Activated CD4-positive, alpha-beta T cell treated with anti-CD3 and anti-CD28 coated beads, Interleukin-2, amount 10 ng/mL, durations not matched to agents 24 days and 14 days (primary cell): Measurements from ENCODE around the gene MYL3. TPM values are rescaled to one million over a fixed set of nuclear protein-coding genes. Genes with fewer than 3 reads are reported as not detected.

Source experiments
- DNase-seq: peaks from one replicate; pipeline ENCODE4 v3.0.0; 2022
- H3K27ac Mint-ChIP-seq: one replicate; pipeline ENCODE4 v1.8.0; 2022; ENCODE audit warnings: mild to moderate bottlenecking, mixed read lengths
- H3K27me3 Mint-ChIP-seq: one replicate; pipeline ENCODE4 v1.8.0; 2022; ENCODE audit warnings: mixed read lengths
- H3K36me3 Mint-ChIP-seq: one replicate; pipeline ENCODE4 v1.8.0; 2022; ENCODE audit warnings: low read depth, mild to moderate bottlenecking, mixed read lengths
- H3K4me1 Mint-ChIP-seq: one replicate; pipeline ENCODE4 v1.8.0; 2021; ENCODE audit warnings: mixed read lengths
- H3K4me3 Mint-ChIP-seq: one replicate; pipeline ENCODE4 v1.8.0; 2022; ENCODE audit warnings: mild to moderate bottlenecking, moderate library complexity, mixed read lengths
- H3K9me3 Mint-ChIP-seq: one replicate; pipeline ENCODE4 v1.8.0; 2021; ENCODE audit warnings: mixed read lengths
- intact Hi-C: fragments of 100-400 bp; cut with micrococcal nuclease; formaldehyde crosslinking; loops from one replicate; pipeline ENCODE4 v1.15.1; 2023
- total RNA-seq: library from RNA; stranded (reverse); gene quantifications from 2 replicates; pipeline ENCODE4 v1.2.3, GENCODE V29; 2022

The MYL3 gene
- total RNA-seq, 1 donor from 2014 or later, result not detected

DNA sequence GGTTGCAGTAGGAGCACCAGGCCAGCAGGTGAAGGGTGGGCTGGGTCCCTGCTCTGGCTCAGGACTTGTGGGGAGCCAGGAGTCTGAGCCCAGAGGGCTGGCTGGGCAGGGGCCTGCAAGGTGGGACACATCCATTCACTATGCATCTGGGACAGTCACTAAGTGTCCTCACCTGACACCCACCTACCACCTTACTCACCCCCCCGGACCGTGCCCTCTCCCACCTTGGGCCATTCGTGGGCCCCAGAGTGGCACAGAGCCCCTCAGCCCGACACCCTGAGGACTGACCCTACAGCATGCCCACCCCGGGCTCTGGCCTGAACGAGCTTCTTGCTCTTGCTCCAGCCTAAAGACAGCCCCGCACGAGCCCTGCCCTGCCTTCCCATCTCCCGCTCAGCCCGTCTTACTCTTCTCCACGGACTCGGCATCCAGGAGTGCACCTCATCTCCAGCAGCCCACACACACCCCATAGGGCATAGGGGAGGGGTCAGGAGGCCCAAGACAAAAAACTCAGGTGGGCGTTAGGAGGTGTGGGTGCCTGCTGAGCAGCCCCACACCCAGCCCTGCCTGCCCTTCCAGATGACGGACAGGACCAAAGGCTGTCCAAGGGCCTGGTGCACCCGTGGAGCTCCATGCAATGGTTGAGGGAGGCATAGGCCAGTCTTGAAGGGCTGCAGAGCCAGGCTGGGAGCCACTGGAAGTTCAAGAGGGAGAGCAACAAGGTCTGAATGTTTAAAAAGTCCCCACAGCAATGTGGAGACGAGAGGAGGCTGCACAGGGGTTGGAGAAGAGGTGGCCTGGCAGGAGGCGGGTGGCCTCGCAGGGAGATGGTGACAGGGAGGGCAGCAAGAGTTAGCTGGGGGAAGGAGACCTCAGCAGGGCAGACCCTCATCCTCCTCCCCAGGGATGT is 41.3 kb upstream of the MYL3 start:
- H3K27me3 Mint-ChIP-seq, result no peaks in the 10 kb centered on the region
- no peaks in the 10 kb centered on the region for H3K9me3 Mint-ChIP-seq
- intact Hi-C loops, result loop anchor here (10.0 kb wide), 1 partner anchor 420 kb away; no protein-coding TSS in a partner anchor
- H3K4me1 Mint-ChIP-seq, result peaks cover 3% of the 10 kb centered on the region
- H3K4me3 Mint-ChIP-seq, result no peak overlapping the region
- H3K36me3 Mint-ChIP-seq, result no peaks in the 10 kb centered on the region
- DNase-seq, result no peak
- no peak overlapping the region for H3K27ac Mint-ChIP-seq

DNA sequence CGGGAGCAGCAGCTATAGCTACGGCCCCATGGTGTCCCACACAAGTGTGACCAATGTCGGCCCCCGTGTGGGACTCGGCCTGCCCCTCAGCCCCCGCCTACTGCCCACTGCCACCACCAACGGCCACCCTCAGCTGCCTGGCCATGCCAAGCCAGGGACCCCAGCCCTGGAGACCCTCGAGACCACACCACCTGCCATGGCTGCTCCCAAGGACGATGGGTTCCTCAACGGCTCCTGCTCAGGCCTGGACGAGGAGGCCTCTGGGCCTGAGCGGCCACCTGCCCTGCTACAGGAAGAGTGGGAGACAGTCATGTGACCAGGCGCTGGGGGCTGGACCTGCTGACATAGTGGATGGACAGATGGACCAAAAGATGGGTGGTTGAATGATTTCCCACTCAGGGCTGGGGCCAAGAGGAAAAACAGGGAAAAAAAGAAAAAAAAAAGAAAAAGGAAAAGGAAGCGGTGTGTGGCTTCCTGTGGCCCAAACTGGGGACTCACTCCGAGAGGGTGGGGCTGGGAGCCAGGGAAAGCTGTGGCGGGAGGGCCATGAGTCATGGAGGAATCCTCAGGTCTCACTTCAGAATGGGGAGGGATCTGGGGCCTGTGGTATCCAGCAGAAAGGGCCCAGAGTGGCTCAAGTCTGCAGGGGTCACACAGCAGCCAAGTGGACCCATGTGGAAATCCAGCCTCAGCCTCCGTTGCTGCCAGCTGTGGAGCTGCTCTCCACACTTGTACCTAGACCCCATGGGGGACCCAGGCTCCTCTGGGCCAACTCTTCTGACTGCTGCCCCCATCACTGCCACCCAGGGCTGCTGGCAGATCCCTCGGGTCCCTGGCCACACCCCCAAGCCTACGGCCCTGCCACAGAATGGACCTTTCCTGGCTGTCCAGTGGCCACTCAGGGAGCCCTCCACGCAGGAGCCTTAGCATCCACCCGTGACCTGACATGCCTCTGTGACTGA is 40.4 kb upstream of the MYL3 start:
- no peaks in the 10 kb centered on the region for H3K9me3 Mint-ChIP-seq
- no peak overlapping the region for H3K27ac Mint-ChIP-seq
- H3K27me3 Mint-ChIP-seq, result peaks cover 6% of the 10 kb centered on the region
- no peaks in the 10 kb centered on the region for H3K4me1 Mint-ChIP-seq
- intact Hi-C loops, result loop anchor here (10.0 kb wide), 1 partner anchor 419 kb away; no protein-coding TSS in a partner anchor
- H3K36me3 Mint-ChIP-seq, result no peaks in the 10 kb centered on the region
- DNase-seq, result no peak
- no peak overlapping the region for H3K4me3 Mint-ChIP-seq

DNA sequence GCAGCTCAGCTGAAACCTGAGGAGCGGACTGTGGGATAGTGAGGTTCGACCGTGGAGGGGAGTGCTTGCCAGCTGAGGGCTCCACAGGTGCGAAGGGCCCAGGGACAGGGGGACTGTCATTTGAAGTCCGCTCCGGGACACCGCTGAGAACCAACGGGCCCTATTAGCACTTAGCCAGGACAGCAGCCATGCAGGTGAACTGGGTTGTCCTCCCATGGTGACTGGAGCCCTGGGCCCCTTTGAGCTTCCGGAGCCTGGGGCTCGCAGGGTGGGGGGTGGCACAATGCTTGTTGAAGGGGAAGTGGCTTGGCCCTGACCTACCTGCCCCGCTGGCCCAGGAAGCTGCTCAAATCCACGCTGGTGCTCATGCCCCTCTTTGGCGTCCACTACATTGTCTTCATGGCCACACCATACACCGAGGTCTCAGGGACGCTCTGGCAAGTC is 39.0 kb upstream of the MYL3 start:
- H3K36me3 Mint-ChIP-seq, result no peaks in the 10 kb centered on the region
- H3K27me3 Mint-ChIP-seq, result peaks cover 15% of the 10 kb centered on the region
- H3K4me1 Mint-ChIP-seq, result no peaks in the 10 kb centered on the region
- no peak overlapping the region for H3K27ac Mint-ChIP-seq
- no peak overlapping the region for H3K4me3 Mint-ChIP-seq
- no peak for DNase-seq
- intact Hi-C loops, result loop anchor here (10.0 kb wide), 1 partner anchor 417 kb away; no protein-coding TSS in a partner anchor
- no peaks in the 10 kb centered on the region for H3K9me3 Mint-ChIP-seq

DNA sequence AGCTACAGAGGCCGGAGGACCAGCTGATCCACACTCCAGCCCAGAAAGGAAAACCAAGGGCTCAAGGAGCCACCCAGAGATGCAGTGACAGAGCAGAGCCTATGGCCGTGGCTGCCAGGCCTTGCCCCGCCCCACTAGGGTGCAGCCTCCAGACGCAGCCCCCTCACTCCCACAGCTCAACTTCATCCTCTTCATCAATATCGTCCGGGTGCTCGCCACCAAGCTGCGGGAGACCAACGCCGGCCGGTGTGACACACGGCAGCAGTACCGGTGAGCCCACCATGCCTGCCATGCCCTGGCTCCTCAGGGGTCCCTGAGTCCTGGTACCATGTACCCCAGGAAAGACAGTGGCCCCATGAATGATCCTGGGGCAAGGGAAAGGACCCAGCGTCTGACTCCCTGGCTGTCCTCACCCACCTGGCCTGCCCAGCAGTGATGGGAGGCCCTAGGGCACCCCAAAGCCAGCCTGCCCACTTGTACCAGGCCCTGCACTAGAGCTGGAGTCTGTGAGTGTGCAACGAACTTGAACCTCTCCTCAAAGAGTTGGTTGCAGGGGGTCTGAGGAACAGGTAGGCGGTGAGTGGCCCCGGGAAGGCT is 38.4 kb upstream of the MYL3 start:
- no peaks in the 10 kb centered on the region for H3K36me3 Mint-ChIP-seq
- H3K4me1 Mint-ChIP-seq, result no peaks in the 10 kb centered on the region
- intact Hi-C loops, result loop anchor here (10.0 kb wide), 1 partner anchor 417 kb away; no protein-coding TSS in a partner anchor
- no peak overlapping the region for H3K27ac Mint-ChIP-seq
- no peaks in the 10 kb centered on the region for H3K9me3 Mint-ChIP-seq
- no peak for DNase-seq
- H3K4me3 Mint-ChIP-seq, result no peak overlapping the region
- H3K27me3 Mint-ChIP-seq, result peaks cover 15% of the 10 kb centered on the region

DNA sequence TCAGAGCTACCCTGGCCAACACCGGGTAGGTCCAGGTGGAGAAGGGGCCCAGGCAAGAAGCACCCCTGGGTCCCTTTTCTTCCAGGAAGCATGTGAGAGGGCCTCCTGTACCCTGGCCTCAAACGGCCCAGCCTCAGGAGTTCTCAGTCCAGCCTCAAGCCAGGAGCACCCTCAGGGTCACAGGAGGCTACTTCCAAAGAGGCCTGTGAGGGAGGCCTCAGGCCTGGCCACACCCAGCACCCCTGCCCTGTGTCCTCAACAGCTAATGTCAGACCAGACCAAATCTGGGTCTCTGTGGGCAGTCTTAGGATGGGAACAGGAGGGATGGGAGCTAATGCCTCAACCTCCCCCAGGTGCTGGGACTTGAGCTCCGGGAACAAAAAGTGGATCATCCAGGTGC is 37.8 kb upstream of the MYL3 start:
- Mint-ChIP-seq H3K27me3 (peaks cover 20% of the 10 kb centered on the region), H3K4me1 (no peaks in the 10 kb centered on the region), H3K36me3 (no peaks in the 10 kb centered on the region), H3K27ac (no peak overlapping the region), H3K4me3 (no peak overlapping the region), H3K9me3 (no peaks in the 10 kb centered on the region)
- no peak for DNase-seq
- intact Hi-C loops, result loop anchor here (10.0 kb wide), 1 partner anchor 416 kb away; no protein-coding TSS in a partner anchor

DNA sequence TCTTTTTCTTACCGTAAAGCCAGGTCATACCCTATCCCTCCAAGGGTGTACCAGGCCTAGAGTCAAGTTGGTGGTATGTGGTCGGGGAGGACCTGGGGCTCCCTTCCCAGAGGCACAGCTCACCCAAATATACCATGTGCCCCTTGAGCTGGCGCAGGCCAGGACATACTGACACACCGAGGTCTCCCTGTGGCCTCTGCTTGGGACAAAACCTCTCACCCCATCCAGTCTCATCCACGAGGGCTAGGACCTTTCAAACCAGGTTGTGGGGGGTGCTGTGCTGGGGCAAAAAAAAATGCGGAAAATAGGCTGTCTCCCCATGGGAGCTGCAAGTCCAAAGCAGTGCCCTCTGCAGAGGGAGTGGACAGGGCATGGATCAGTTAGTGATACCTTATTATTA is 37.1 kb upstream of the MYL3 start:
- intact Hi-C loops, result loop anchor here (10.0 kb wide), 1 partner anchor 416 kb away; no protein-coding TSS in a partner anchor
- no peak overlapping the region for H3K27ac Mint-ChIP-seq
- H3K4me3 Mint-ChIP-seq, result no peak overlapping the region
- peaks cover 24% of the 10 kb centered on the region for H3K27me3 Mint-ChIP-seq
- no peaks in the 10 kb centered on the region for H3K4me1 Mint-ChIP-seq
- no peaks in the 10 kb centered on the region for H3K9me3 Mint-ChIP-seq
- no peaks in the 10 kb centered on the region for H3K36me3 Mint-ChIP-seq
- DNase-seq, result no peak

DNA sequence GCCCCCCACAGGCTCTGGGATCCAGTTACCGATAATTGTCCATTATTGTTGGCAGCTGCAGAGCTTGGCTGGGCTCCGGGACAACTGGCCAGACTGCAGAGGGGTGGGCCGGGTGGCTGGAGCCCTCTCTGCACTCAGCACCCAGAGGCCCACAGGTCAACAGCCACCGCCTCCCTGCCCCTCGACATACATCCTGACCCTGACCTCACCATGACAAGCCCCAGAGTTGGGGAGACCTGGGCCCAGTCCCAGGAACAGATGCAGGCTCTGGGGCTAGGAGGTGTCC is 36.7 kb upstream of the MYL3 start:
- no peak overlapping the region for H3K27ac Mint-ChIP-seq
- H3K4me3 Mint-ChIP-seq, result no peak overlapping the region
- intact Hi-C loops, result loop anchor here (10.0 kb wide), 1 partner anchor 415 kb away; no protein-coding TSS in a partner anchor
- H3K27me3 Mint-ChIP-seq, result peaks cover 28% of the 10 kb centered on the region
- no peaks in the 10 kb centered on the region for H3K9me3 Mint-ChIP-seq
- no peaks in the 10 kb centered on the region for H3K36me3 Mint-ChIP-seq
- no peak for DNase-seq
- peaks cover 2% of the 10 kb centered on the region for H3K4me1 Mint-ChIP-seq

DNA sequence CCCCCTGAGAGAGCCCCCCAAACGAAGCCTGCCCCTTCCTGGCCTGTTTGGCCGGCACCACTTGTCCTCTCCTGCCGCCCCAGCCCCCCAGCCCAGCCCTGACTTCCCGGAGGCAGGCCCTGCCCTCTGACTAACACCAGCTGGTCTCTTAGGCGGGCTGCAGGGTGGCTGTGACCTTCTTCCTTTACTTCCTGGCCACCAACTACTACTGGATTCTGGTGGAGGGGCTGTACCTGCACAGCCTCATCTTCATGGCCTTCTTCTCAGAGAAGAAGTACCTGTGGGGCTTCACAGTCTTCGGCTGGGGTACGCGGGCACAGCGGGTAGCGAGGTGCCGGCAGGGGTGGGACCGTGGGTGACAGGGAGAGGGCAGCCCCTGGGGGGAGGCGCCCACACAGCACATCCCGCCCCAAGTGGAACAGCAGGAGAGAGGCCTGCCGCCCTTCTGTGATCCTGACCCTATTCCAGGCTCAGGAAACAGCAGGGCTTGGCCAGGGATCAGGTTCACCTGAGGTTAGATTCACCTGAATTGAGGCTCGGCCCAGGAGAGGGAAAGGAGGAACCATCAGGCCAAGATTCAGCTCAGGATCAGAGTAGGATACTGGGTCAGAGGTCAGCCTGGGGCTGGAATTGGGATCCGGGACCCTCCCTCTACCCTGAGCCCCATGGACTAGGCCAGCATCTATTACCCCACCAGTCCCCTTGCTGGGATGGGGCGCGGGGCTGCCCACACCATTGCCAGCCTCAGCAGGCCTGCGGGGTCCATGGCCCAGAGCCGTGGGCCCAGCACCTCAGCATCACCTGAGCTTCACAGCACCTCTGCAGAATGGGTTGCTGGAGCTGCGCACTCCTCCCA is 36.1 kb upstream of the MYL3 start:
- Mint-ChIP-seq H3K27ac (no peak overlapping the region), H3K36me3 (no peaks in the 10 kb centered on the region), H3K4me1 (peaks cover 2% of the 10 kb centered on the region), H3K4me3 (no peak overlapping the region), H3K27me3 (peaks cover 30% of the 10 kb centered on the region), H3K9me3 (no peaks in the 10 kb centered on the region)
- DNase-seq, result no peak
- intact Hi-C loops, result loop anchor here (10.0 kb wide), 1 partner anchor 415 kb away; no protein-coding TSS in a partner anchor

DNA sequence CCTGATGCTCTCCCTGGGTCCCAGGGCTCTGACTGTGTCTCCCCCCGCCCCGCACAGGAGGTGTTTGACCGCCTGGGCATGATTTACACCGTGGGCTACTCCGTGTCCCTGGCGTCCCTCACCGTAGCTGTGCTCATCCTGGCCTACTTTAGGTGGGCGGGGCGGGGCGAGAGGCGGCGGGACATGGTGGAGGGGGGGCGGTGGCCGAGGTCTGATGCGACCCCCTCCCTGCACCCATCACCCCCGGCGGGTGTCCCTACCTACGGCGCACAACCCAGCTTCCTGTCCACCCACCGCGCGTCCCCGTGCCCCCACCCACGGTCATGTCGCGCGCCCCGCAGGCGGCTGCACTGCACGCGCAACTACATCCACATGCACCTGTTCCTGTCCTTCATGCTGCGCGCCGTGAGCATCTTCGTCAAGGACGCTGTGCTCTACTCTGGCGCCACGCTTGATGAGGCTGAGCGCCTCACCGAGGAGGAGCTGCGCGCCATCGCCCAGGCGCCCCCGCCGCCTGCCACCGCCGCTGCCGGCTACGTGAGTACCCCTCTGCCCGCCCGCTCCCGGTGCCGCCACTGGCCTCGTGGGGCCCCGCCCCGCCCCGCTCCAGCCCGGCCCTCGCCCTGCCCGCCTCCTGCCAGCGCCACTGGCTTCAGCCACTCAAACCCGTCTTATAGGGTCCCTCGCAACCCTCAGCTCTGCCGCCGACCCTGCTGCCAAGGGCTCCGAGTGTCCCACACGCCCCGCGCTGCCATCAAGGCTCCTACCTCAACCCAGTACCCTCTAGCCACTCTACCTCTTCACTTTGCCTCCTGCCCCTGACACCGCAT is 35.3 kb upstream of the MYL3 start:
- intact Hi-C loops, result no loop called here
- Mint-ChIP-seq H3K27me3 (peaks cover 36% of the 10 kb centered on the region), H3K36me3 (no peaks in the 10 kb centered on the region), H3K9me3 (no peaks in the 10 kb centered on the region), H3K4me3 (no peak overlapping the region), H3K27ac (no peak overlapping the region), H3K4me1 (peaks cover 2% of the 10 kb centered on the region)
- DNase-seq, result no peak

DNA sequence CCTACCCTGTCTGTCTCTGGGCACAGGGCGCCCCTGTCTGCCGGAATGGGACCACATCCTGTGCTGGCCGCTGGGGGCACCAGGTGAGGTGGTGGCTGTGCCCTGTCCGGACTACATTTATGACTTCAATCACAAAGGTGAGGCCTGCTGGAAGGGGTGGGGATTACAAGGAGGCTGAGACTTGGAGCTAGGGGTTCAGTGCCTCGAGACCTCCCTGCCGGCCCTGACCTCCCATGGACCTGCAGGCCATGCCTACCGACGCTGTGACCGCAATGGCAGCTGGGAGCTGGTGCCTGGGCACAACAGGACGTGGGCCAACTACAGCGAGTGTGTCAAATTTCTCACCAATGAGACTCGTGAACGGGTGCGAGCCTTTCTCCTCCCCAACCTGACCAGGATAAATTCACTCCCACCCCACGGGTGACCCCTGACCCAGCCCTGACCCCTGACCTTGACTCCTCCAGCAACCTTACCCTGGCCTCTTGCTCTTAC is 34.6 kb upstream of the MYL3 start:
- intact Hi-C loops, result no loop called here
- no peak for DNase-seq
- no peak overlapping the region for H3K4me3 Mint-ChIP-seq
- peaks cover 42% of the 10 kb centered on the region for H3K27me3 Mint-ChIP-seq
- no peaks in the 10 kb centered on the region for H3K9me3 Mint-ChIP-seq
- no peaks in the 10 kb centered on the region for H3K36me3 Mint-ChIP-seq
- H3K27ac Mint-ChIP-seq, result no peak overlapping the region
- peaks cover 2% of the 10 kb centered on the region for H3K4me1 Mint-ChIP-seq

DNA sequence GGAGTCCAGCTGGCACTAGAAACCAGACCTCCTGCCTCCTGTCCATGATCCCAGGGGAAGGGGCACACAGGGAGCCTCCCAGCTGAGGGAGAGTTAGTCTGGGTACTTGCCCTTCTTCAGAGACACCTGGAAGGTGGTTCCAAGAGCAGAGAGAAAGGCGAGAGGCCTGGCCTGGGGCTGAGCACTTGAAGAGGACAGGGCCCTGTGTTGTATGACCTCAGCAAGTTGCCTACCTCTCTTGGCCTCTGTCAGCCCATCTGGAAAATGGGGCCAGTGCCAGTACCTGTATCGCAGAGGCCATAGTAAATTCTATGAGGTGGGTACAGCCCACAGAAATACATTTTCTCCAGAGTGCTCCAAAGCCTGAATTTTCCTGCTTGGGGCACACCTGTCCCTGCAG is 33.8 kb upstream of the MYL3 start:
- no peaks in the 10 kb centered on the region for H3K9me3 Mint-ChIP-seq
- intact Hi-C loops, result no loop called here
- no peak overlapping the region for H3K4me3 Mint-ChIP-seq
- H3K27me3 Mint-ChIP-seq, result peaks cover 49% of the 10 kb centered on the region
- H3K27ac Mint-ChIP-seq, result no peak overlapping the region
- H3K36me3 Mint-ChIP-seq, result no peaks in the 10 kb centered on the region
- DNase-seq, result no peak
- H3K4me1 Mint-ChIP-seq, result peaks cover 5% of the 10 kb centered on the region

DNA sequence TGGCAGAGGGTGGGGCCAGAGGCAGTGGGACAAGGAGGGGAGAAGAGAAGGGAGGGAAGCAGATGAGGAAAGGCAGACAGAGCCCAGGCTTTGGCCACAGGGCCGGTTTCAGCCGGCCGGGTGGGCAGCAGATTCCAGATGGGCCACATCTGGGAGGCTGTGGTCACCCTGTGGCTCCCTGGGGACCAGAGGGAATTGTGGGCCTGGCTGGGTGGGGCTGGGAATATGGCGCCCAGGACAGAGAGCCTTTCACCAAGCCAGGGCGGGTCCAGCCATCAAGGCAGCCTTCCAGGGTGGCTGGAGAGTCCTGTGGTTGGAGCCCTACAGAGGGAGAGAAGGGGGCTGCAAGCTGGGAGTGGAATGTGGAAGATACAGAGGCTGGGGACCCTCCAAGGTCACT is 33.1 kb upstream of the MYL3 start:
- DNase-seq, result no peak
- Mint-ChIP-seq H3K36me3 (no peaks in the 10 kb centered on the region), H3K27ac (no peak overlapping the region), H3K4me3 (no peak overlapping the region), H3K4me1 (peaks cover 5% of the 10 kb centered on the region), H3K9me3 (no peaks in the 10 kb centered on the region), H3K27me3 (peaks cover 55% of the 10 kb centered on the region)
- intact Hi-C loops, result no loop called here
